ENCODE measurements around the gene CEACAM19. TPM values are rescaled to one million over a fixed set of nuclear protein-coding genes. Genes with fewer than 3 reads are reported as not detected.
A peak's percentile ranks its signal among the peaks of the same experiment; 100 is the strongest.

The CEACAM19 gene
- total and polyA plus RNA-seq, 9 of the 15 experiments (the other 6 are each of a cell fraction or from before 2014, with no cell fraction given), result 0.15 to 0.30 (median 0.23) TPM; not detected in 5

- TF ChIP-seq ZNF780A (CRISPR knock-in tag; IDR thresholded peaks at IDR 0.05) (no peak), BCOR (IDR thresholded peaks at IDR 0.05) (no peak), GATA2 (CRISPR knock-in tag; IDR thresholded peaks at IDR 0.05) (no peak), ZFP36 (IDR thresholded peaks at IDR 0.05; ENCODE audit: low read depth, low read length, partially characterized antibody) (peak; percentile 88), GTF3C2 (IDR thresholded peaks at IDR 0.05; ENCODE audit: borderline replicate concordance, extremely low read depth, insufficient read length) (no peak), ATF6 (CRISPR knock-in tag; IDR thresholded peaks at IDR 0.05) (no peak)
- TF ChIP-seq, protein P1, sequence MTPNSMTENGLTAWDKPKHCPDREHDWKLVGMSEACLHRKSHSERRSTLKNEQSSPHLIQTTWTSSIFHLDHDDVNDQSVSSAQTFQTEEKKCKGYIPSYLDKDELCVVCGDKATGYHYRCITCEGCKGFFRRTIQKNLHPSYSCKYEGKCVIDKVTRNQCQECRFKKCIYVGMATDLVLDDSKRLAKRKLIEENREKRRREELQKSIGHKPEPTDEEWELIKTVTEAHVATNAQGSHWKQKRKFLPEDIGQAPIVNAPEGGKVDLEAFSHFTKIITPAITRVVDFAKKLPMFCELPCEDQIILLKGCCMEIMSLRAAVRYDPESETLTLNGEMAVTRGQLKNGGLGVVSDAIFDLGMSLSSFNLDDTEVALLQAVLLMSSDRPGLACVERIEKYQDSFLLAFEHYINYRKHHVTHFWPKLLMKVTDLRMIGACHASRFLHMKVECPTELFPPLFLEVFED (CRISPR knock-in tag; conservative IDR thresholded peaks at IDR 0.05), result no peak
- peaks cover 0 to 21% of the 10 kb centered on the region in 2 experiments; a peak in 4 of 5 replicates for H3K4me1 ChIP-seq (replicated peaks in 1 of 2; ENCODE audit: control insufficient read depth in 2 of 2, insufficient read depth in 2 of 2, low read length in 2 of 2)
- H4K20me1 ChIP-seq (replicated peaks; ENCODE audit: control insufficient read depth, insufficient read depth, low read length), result no peaks in the 10 kb centered on the region
- H3K4me2 ChIP-seq (ENCODE audit: insufficient read depth, low read length), result no peak overlapping the region
- ChIA-PET CTCF (ENCODE audit: low intra/inter-chr PET ratio) (no interaction called here), POLR2A (no interaction called here)
- H3K36me3 ChIP-seq (ENCODE audit: control insufficient read depth, insufficient read depth, low read length), result no peaks in the 10 kb centered on the region
- no TSS peak for BruUV-seq (replicated peaks)
- WGBS (ENCODE audit: insufficient coverage, low coverage, missing lambda C conversion rate), result 77% methylated on average over 18 of the region's 28 CpGs
- H3K4me3 ChIP-seq, result no peak overlapping the region
- no peak overlapping the region for H3K9ac ChIP-seq (ENCODE audit: insufficient read depth in 1 of 2, low read depth in 2 of 2, low read length in 2 of 2)
- no peaks in the 10 kb centered on the region for H3K27me3 ChIP-seq (ENCODE audit: control insufficient read depth in 2 of 2, insufficient read depth in 2 of 2, low read length in 2 of 2)
- no peak overlapping the region for H3K27ac ChIP-seq (ENCODE audit: extremely low read depth, low read depth, low read length)
- in situ Hi-C loops (cut with MboI) (no loop called here), intact Hi-C loops (cut with micrococcal nuclease) (no loop called here)
- no peak overlapping the region for H2AFZ ChIP-seq (ENCODE audit: low read depth, low read length)
- no peaks in the 10 kb centered on the region for H3K9me3 ChIP-seq (replicated peaks; ENCODE audit: control insufficient read depth, insufficient read depth, low read depth, low read length)
- H3K79me2 ChIP-seq (ENCODE audit: control insufficient read depth, insufficient read depth, low read length), result no peaks in the 10 kb centered on the region
- no peak for FAIRE-seq
- H3K9me1 ChIP-seq (ENCODE audit: control insufficient read depth, insufficient read depth, low read length), result no peaks in the 10 kb centered on the region
- ATAC-seq, result no peak
- no peak for DNase-seq (ENCODE audit: extremely low read depth in 1 of 4, low spot score in 3 of 4)
Measured at GRCh38 chr19:44703336-44704078, 32.2 kb downstream of the CEACAM19 start.
